HepG2 (cell line): ENCODE data around the gene WSB2. TPM values are rescaled to one million over a fixed set of nuclear protein-coding genes. Genes with fewer than 3 reads are reported as not detected.

Experiments
- AGO2 ChIP-seq: fragments of 200-400 bp; formaldehyde crosslinking; optimal IDR thresholded peaks from 2 replicates; pipeline ENCODE3; 2017; ENCODE audit warnings: mild to moderate bottlenecking, low read depth, low read length, moderate library complexity
- ASH2L ChIP-seq: fragments of 300-600, 200-600 bp; sonication (generic); IDR thresholded peaks from 2 replicates; pipeline ENCODE4 v1.7.0; 2017; ENCODE audit warnings: low read depth, mild to moderate bottlenecking, moderate library complexity, mixed read lengths, low read length; ENCODE audit not compliant: insufficient read length
- ERF ChIP-seq: IDR thresholded peaks from 2 replicates; pipeline ENCODE4 v1.6.1; 2018; ENCODE audit warnings: missing biosample characterization, missing genetic modification reagents
- KMT2B ChIP-seq: IDR thresholded peaks from 2 replicates; pipeline ENCODE4 v1.6.1; 2016; ENCODE audit warnings: missing genetic modification reagents, missing compliant biosample characterization
- UBTF ChIP-seq: sonication (generic); formaldehyde crosslinking; IDR thresholded peaks from 2 replicates; pipeline ENCODE4 v1.4.0; 2020; ENCODE audit warnings: mild to moderate bottlenecking, missing genetic modification reagents
- ZNF10 ChIP-seq: sonication (generic); formaldehyde crosslinking; IDR thresholded peaks from 2 replicates; pipeline ENCODE4 v1.4.0; 2020; ENCODE audit warnings: mild to moderate bottlenecking, low read depth, missing genetic modification reagents, borderline replicate concordance
- ZNF160 ChIP-seq: sonication (generic); formaldehyde crosslinking; IDR thresholded peaks from 2 replicates; pipeline ENCODE4 v1.8.0; 2022; ENCODE audit warnings: mild to moderate bottlenecking, inconsistent platforms, missing genetic modification reagents
- ZNF292 ChIP-seq: sonication (generic); formaldehyde crosslinking; IDR thresholded peaks from 2 replicates; pipeline ENCODE4 v1.8.1; 2022; ENCODE audit warnings: mild to moderate bottlenecking, low read depth, missing genetic modification reagents, borderline replicate concordance
- polyA plus RNA-seq, 8 experiments: library from polyadenylated mRNA; depleted of rRNA in 3 of 8; stranded (reverse) in 7 of 8; unstranded in 1 of 8; fragments of >200 nt; fragmentation: Illumina TruSeq in 4 of 8; extraction: Trizol in 4 of 8; gene quantifications; 2 replicates each; pipeline versions ENCODE4 v1.2.1 to v1.2.3, GENCODE V29; 2011 to 2016; ENCODE audit warnings: low read depth in 4 of 8, missing spikeins in 1 of 8, mixed read lengths in 1 of 8; ENCODE audit not compliant: insufficient read depth in 1 of 8
- total RNA-seq, 5 experiments: library from RNA; depleted of rRNA; stranded (reverse); fragments of >200 nt; fragmentation: Illumina TruSeq; extraction: Trizol; gene quantifications; 2 replicates each; pipeline ENCODE4 v1.2.3, GENCODE V29; 2016; ENCODE audit warnings: low read depth in 1 of 5

WSB2 gene
- total and polyA plus RNA-seq, 2 of the 13 experiments (the other 11 are each of a cell fraction or from before 2014, with no cell fraction given), result 31.0 to 82.8 TPM

- TF ChIP-seq UBTF (CRISPR knock-in tag), result 0 out of 2 replicates have a peak, but pooled peaks have one; percentile 15
- TF ChIP-seq AGO2, result peak; percentile 45
- TF ChIP-seq ERF, result no peak
- TF ChIP-seq ZNF10 (CRISPR knock-in tag), result no peak
- no peak for TF ChIP-seq ZNF160
- 0 out of 2 replicates have a peak, but pooled peaks have one; percentile 45 for TF ChIP-seq KMT2B (CRISPR knock-in tag)
- peak; percentile 51 for TF ChIP-seq ASH2L
- 0 out of 2 replicates have a peak, but pooled peaks have one; percentile 40 for TF ChIP-seq ZNF292 (CRISPR knock-in tag)
Measured at GRCh38 chr12:118060301-118061010, 523 bp downstream of the WSB2 start (continued).
